ENCODE measurements around the gene NBEAL2. TPM values are rescaled to one million over a fixed set of nuclear protein-coding genes. Genes with fewer than 3 reads are reported as not detected.

Gene NBEAL2
- total RNA-seq, 4 donors from 2014 or later, result 128 to 297 (median 185) TPM

DNA sequence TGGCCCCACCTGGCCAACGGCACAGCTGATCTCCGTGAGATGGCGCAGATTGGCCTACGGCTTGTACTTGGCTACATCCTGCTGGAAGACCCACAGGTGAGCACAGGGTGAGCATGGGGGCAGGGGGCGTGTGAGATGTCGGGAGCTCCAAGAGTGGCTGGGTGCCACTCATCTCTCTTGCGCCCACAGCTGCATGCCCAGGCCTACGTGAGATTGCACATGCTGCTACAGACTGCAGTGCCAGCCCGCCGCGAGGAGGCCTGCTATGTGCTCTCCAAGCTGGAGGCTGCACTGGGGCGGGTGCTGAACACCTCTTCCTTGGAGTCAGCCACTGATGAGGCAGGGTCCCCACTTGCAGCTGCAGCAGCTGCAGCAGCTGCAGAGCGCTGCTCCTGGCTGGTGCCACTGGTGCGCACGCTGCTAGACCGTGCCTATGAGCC is 22.3 kb downstream of the NBEAL2 start:
- TF ChIP-seq, protein P1, sequence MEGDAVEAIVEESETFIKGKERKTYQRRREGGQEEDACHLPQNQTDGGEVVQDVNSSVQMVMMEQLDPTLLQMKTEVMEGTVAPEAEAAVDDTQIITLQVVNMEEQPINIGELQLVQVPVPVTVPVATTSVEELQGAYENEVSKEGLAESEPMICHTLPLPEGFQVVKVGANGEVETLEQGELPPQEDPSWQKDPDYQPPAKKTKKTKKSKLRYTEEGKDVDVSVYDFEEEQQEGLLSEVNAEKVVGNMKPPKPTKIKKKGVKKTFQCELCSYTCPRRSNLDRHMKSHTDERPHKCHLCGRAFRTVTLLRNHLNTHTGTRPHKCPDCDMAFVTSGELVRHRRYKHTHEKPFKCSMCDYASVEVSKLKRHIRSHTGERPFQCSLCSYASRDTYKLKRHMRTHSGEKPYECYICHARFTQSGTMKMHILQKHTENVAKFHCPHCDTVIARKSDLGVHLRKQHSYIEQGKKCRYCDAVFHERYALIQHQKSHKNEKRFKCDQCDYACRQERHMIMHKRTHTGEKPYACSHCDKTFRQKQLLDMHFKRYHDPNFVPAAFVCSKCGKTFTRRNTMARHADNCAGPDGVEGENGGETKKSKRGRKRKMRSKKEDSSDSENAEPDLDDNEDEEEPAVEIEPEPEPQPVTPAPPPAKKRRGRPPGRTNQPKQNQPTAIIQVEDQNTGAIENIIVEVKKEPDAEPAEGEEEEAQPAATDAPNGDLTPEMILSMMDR (IDR thresholded peaks at IDR 0.05), result no peak
- TF ChIP-seq POLR2A (IDR thresholded peaks at IDR 0.05), result no peak
- intact Hi-C loops (cut with DNase I), result no loop called here
- no peaks in the 10 kb centered on the region for H3K9me3 ChIP-seq
- peaks cover 52 to 100% (median 64%) of the 10 kb centered on the region in 3 donors for H3K36me3 ChIP-seq
- no peak overlapping the region for H3K27ac ChIP-seq
- WGBS, 2 donors, result 85 to 88% methylated on average over 9 of the region's 16 CpGs
- no peak for DNase-seq
- peaks cover 0 to 38% (median 16%) of the 10 kb centered on the region in 3 donors for H3K4me1 ChIP-seq
- H3K4me3 ChIP-seq, result no peak overlapping the region
- no peaks in the 10 kb centered on the region for H3K27me3 ChIP-seq

DNA sequence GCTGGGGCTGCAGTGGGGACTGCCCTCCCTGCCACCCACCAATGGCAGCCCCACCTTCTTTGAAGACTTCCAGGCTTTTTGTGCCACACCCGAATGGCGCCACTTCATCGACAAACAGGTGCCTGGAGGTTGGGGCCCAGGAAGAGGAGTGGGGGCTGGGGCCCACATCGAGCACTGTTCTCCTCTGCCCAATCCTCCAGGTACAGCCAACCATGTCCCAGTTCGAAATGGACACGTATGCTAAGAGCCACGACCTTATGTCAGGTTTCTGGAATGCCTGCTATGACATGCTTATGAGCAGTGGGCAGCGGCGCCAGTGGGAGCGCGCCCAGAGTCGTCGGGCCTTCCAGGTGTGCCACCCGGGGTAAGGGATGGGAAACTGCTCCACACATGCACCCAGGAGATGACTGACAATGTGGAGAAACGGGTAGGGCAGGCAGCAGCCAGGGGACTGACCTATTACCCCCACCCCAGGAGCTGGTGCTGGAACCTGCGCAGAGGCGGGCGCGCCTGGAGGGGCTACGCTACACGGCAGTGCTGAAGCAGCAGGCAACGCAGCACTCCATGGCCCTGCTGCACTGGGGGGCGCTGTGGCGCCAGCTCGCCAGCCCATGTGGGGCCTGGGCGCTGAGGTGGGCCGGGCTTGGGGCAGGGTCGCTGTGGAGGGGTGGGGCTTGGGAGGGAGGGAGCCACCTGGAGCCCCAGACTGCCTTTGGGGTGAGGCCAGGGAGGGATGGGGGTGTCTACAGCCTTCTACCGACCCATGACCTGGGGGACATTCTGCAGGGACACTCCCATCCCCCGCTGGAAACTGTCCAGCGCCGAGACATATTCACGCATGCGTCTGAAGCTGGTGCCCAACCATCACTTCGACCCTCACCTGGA is 22.9 kb downstream of the NBEAL2 start:
- H3K4me1 ChIP-seq, result peaks cover 0 to 32% (median 10%) of the 10 kb centered on the region in 3 donors
- H3K4me3 ChIP-seq, result no peak overlapping the region
- no peaks in the 10 kb centered on the region for H3K9me3 ChIP-seq
- 73 to 83% methylated on average over 9 of the region's 35 CpGs for WGBS, 2 donors
- H3K27me3 ChIP-seq, result no peaks in the 10 kb centered on the region
- peaks cover 52 to 100% (median 64%) of the 10 kb centered on the region in 3 donors for H3K36me3 ChIP-seq
- intact Hi-C loops (cut with DNase I), result no loop called here
- TF ChIP-seq, protein P1 (IDR thresholded peaks at IDR 0.05), result no peak
- TF ChIP-seq POLR2A (IDR thresholded peaks at IDR 0.05), result no peak
- DNase-seq, result no peak
- no peak overlapping the region for H3K27ac ChIP-seq

DNA sequence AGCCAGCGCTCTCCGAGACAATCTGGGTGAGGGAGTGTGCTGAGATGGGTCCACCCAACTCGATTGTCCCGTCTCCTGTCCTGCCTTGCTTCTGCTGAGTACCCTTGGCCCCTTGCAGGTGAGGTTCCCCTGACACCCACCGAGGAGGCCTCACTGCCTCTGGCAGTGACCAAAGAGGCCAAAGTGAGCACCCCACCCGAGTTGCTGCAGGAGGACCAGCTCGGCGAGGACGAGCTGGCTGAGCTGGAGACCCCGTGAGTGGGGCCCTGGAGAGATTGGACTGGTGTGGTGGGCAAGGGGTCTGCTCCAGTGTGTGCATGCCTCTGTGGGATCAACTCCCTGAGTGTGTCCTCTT is 23.6 kb downstream of the NBEAL2 start:
- H3K9me3 ChIP-seq, result no peaks in the 10 kb centered on the region
- peaks cover 52 to 100% (median 64%) of the 10 kb centered on the region in 3 donors for H3K36me3 ChIP-seq
- H3K4me1 ChIP-seq, result peaks cover 0 to 29% (median 6%) of the 10 kb centered on the region in 3 donors
- DNase-seq, result no peak
- no peak overlapping the region for H3K27ac ChIP-seq
- H3K27me3 ChIP-seq, result no peaks in the 10 kb centered on the region
- TF ChIP-seq POLR2A (IDR thresholded peaks at IDR 0.05), result no peak
- TF ChIP-seq, protein P1 (IDR thresholded peaks at IDR 0.05), result no peak
- H3K4me3 ChIP-seq, result no peak overlapping the region
- intact Hi-C loops (cut with DNase I), result no loop called here
- WGBS, 2 donors, result 89% methylated on average over 7 of the region's 10 CpGs; no CpG with 5 or more reads in 1 of the 2 donors

DNA sequence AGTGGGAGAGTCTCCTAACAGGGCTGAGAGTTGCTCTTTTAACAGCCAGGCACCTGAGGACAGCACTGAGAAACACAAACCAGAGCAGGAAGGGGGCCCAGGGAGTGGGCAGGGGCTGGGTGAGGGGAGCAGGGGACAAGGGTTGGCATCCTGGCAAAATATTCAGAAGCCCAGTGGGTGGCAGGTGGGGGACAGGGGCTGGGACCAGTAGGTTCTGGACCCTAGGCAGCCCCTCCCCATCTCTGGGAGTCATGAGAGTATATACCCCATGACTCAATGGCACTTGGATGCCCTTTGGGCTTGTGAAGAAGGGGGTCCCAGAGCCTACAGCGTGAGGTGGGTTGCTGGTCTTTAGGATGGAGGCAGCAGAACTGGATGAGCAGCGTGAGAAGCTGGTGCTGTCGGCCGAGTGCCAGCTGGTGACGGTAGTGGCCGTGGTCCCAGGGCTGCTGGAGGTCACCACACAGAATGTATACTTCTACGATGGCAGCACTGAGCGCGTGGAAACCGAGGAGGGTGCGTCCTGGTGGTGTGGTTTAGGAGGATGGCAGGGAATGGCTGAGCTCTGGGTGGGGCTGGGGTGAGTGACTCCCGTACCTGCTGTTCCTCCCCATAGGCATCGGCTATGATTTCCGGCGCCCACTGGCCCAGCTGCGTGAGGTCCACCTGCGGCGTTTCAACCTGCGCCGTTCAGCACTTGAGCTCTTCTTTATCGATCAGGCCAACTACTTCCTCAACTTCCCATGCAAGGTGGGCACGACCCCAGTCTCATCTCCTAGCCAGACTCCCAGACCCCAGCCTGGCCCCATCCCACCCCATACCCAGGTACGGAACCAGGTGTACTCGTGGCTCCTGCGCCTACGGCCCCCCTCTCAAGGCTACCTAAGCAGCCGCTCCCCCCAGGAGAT is 24.2 kb downstream of the NBEAL2 start:
- Histone ChIP-seq H3K36me3 (peaks cover 52 to 100% (median 63%) of the 10 kb centered on the region in 3 donors), H3K27ac (no peak overlapping the region), H3K4me1 (peaks cover 2 to 29% (median 3%) of the 10 kb centered on the region in 3 donors), H3K4me3 (no peak overlapping the region), H3K27me3 (no peaks in the 10 kb centered on the region), H3K9me3 (no peaks in the 10 kb centered on the region)
- no peak for TF ChIP-seq POLR2A (IDR thresholded peaks at IDR 0.05)
- TF ChIP-seq, protein P1 (IDR thresholded peaks at IDR 0.05), result no peak
- no peak for DNase-seq
- 92 to 98% methylated on average over 19 to 22 of the region's 27 CpGs for WGBS, 2 donors
- intact Hi-C loops (cut with DNase I), result no loop called here
